ENCODE measurements around the gene FAM181A.

Gene FAM181A

GRCh38 chr14:93946104-93946503, 19.0 kb downstream of the FAM181A start:
- DNase-seq (ENCODE audit: low spot score): no peak
- in situ Hi-C loops (cut with MboI; ENCODE audit: low sequenced_read_pairs, unreplicated experiment): no loop called here
- TF ChIP-seq CTCF (IDR thresholded peaks at IDR 0.05; ENCODE audit: borderline replicate concordance, control extremely low read depth, extremely low read depth, insufficient read depth, missing control alignments): no peak

- no peak for TF ChIP-seq CTCF (IDR thresholded peaks at IDR 0.05; ENCODE audit: borderline replicate concordance, control extremely low read depth, extremely low read depth, insufficient read depth, missing control alignments)
- no peak for DNase-seq (ENCODE audit: low spot score)
- in situ Hi-C loops (cut with MboI; ENCODE audit: low sequenced_read_pairs, unreplicated experiment): no loop called here
Measured at GRCh38 chr14:93946541-93947090, 19.5 kb downstream of the FAM181A start.

GRCh38 chr14:93947282-93947681, 20.1 kb downstream of the FAM181A start:
- no peak for TF ChIP-seq CTCF (IDR thresholded peaks at IDR 0.05; ENCODE audit: borderline replicate concordance, control extremely low read depth, extremely low read depth, insufficient read depth, missing control alignments)
- in situ Hi-C loops (cut with MboI; ENCODE audit: low sequenced_read_pairs, unreplicated experiment): no loop called here
- DNase-seq (ENCODE audit: low spot score): no peak

GRCh38 chr14:93949511-93950075, 22.4 kb downstream of the FAM181A start:
- in situ Hi-C loops (cut with MboI; ENCODE audit: low sequenced_read_pairs, unreplicated experiment): no loop called here
- no peak for DNase-seq (ENCODE audit: low spot score)
- no peak for TF ChIP-seq CTCF (IDR thresholded peaks at IDR 0.05; ENCODE audit: borderline replicate concordance, control extremely low read depth, extremely low read depth, insufficient read depth, missing control alignments)

GRCh38 chr14:93950948-93951634, 23.9 kb downstream of the FAM181A start:
- DNase-seq (ENCODE audit: low spot score): no peak
- TF ChIP-seq CTCF (IDR thresholded peaks at IDR 0.05; ENCODE audit: borderline replicate concordance, control extremely low read depth, extremely low read depth, insufficient read depth, missing control alignments): no peak
- in situ Hi-C loops (cut with MboI; ENCODE audit: low sequenced_read_pairs, unreplicated experiment): no loop called here

GRCh38 chr14:93951635-93952540, 24.7 kb downstream of the FAM181A start:
- in situ Hi-C loops (cut with MboI; ENCODE audit: low sequenced_read_pairs, unreplicated experiment): no loop called here
- TF ChIP-seq CTCF (IDR thresholded peaks at IDR 0.05; ENCODE audit: borderline replicate concordance, control extremely low read depth, extremely low read depth, insufficient read depth, missing control alignments): no peak
- DNase-seq (ENCODE audit: low spot score): no peak

Data from GM13976 (cell line).